CD14-positive monocyte (primary cell): ENCODE data around the gene SPNS3. TPM values are rescaled to one million over a fixed set of nuclear protein-coding genes. Genes with fewer than 3 reads are reported as not detected.

Source experiments
- DNase-seq, 3 donors: peaks; one replicate each; pipeline ENCODE4 v3.0.0-alpha.2; 2011 to 2022
- H2AFZ ChIP-seq: 2 replicates; pipeline ENCODE4 v1.6.0; 2012; ENCODE audit warnings: mild to moderate bottlenecking, low read depth, low read length, inconsistent platforms; ENCODE audit not compliant: insufficient read depth, poor library complexity, severe bottlenecking
- H3K27ac ChIP-seq, 2 donors: 1 replicate in 1 of 2; 2 replicates in 1 of 2; pipeline ENCODE4 v1.5.1; 2012 to 2013; ENCODE audit warnings: low read length in 2 of 2, control low read depth in 1 of 2, inconsistent platforms in 1 of 2, low read depth in 1 of 2, mild to moderate bottlenecking in 1 of 2
- H3K27me3 ChIP-seq, 2 donors: one replicate each; pipeline versions ENCODE4 v1.6.0 to v1.6.1; 2011 to 2013; ENCODE audit warnings: low read length in 2 of 2; ENCODE audit not compliant: control insufficient read depth in 2 of 2, insufficient read depth in 2 of 2
- H3K36me3 ChIP-seq, 2 donors: replicated peaks in 1 of 2; 1 replicate in 1 of 2; 2 replicates in 1 of 2; pipeline versions ENCODE4 v1.5.1 to v1.6.1; 2012 to 2013; ENCODE audit warnings: low read length in 2 of 2, control low read depth in 1 of 2, inconsistent platforms in 1 of 2, mild to moderate bottlenecking in 1 of 2; ENCODE audit not compliant: insufficient read depth in 2 of 2, control insufficient read depth in 1 of 2
- H3K4me1 ChIP-seq, 2 donors: 1 replicate in 1 of 2; 2 replicates in 1 of 2; pipeline versions ENCODE4 v1.5.1 to v1.6.1; 2012 to 2013; ENCODE audit warnings: low read length in 2 of 2, control low read depth in 1 of 2, inconsistent platforms in 1 of 2, mild to moderate bottlenecking in 1 of 2, moderate library complexity in 1 of 2; ENCODE audit not compliant: insufficient read depth in 2 of 2, control insufficient read depth in 1 of 2
- H3K4me2 ChIP-seq: replicated peaks from 2 replicates; pipeline ENCODE3; 2012; ENCODE audit warnings: low read length, moderate library complexity, mild to moderate bottlenecking; ENCODE audit not compliant: poor library complexity, severe bottlenecking; ENCODE audit errors: extremely low read depth
- H3K4me3 ChIP-seq, 3 experiments: fragments of 200-600 bp in 1 of 3; sonication (generic) in 1 of 3; replicated peaks in 1 of 3; 1 replicate in 2 of 3; 2 replicates in 1 of 3; pipeline ENCODE4 v1.5.1; 2011 to 2013; ENCODE audit warnings: low read length in 3 of 3, mild to moderate bottlenecking in 3 of 3, control low read depth in 2 of 3, low read depth in 2 of 3, inconsistent platforms in 1 of 3, moderate library complexity in 1 of 3
- H3K79me2 ChIP-seq: 2 replicates; pipeline ENCODE4 v1.6.0; 2012; ENCODE audit warnings: mild to moderate bottlenecking, control low read depth, inconsistent platforms, low read length, moderate library complexity; ENCODE audit not compliant: insufficient read depth
- H3K9ac ChIP-seq: 2 replicates; pipeline ENCODE4 v1.6.0; 2017; ENCODE audit warnings: low read length, mild to moderate bottlenecking; ENCODE audit not compliant: insufficient read depth, poor library complexity, severe bottlenecking
- H3K9me3 ChIP-seq, 2 donors: replicated peaks in 1 of 2; 1 replicate in 1 of 2; 2 replicates in 1 of 2; pipeline versions ENCODE4 v1.5.1 to v1.6.1; 2012 to 2013; ENCODE audit warnings: low read length in 2 of 2, control low read depth in 1 of 2; ENCODE audit not compliant: control insufficient read depth in 1 of 2, insufficient read depth in 1 of 2
- H4K20me1 ChIP-seq: 2 replicates; pipeline ENCODE4 v1.6.0; 2012; ENCODE audit warnings: mild to moderate bottlenecking, low read length, control low read depth, moderate library complexity; ENCODE audit not compliant: insufficient read depth
- H3K27ac Mint-ChIP-seq, 7 donors: one replicate each; pipeline ENCODE4 v1.8.0; 2020; ENCODE audit warnings: mild to moderate bottlenecking in 7 of 7, mixed read lengths in 7 of 7, moderate library complexity in 6 of 7, inconsistent platforms in 2 of 7
- H3K27me3 Mint-ChIP-seq, 3 donors: one replicate each; pipeline ENCODE4 v1.8.0; 2021 to 2022; ENCODE audit warnings: low read depth in 3 of 3, mild to moderate bottlenecking in 3 of 3, mixed read lengths in 3 of 3, moderate library complexity in 3 of 3, inconsistent platforms in 1 of 3
- H3K36me3 Mint-ChIP-seq, 2 donors: one replicate each; pipeline ENCODE4 v1.8.0; 2020; ENCODE audit warnings: mixed read lengths in 2 of 2, inconsistent platforms in 1 of 2, mild to moderate bottlenecking in 1 of 2
- H3K4me1 Mint-ChIP-seq: one replicate; pipeline ENCODE4 v1.8.0; 2020; ENCODE audit warnings: mild to moderate bottlenecking, mixed read lengths
- H3K4me3 Mint-ChIP-seq, 2 donors: one replicate each; pipeline ENCODE4 v1.8.0; 2020; ENCODE audit warnings: mild to moderate bottlenecking in 2 of 2, mixed read lengths in 2 of 2, moderate library complexity in 1 of 2
- H3K9me3 Mint-ChIP-seq, 7 donors: one replicate each; pipeline ENCODE4 v1.8.0; 2020 to 2022; ENCODE audit warnings: mixed read lengths in 7 of 7, mild to moderate bottlenecking in 6 of 7, moderate library complexity in 6 of 7, inconsistent platforms in 2 of 7
- CTCF ChIP-seq: fragments of 200-600 bp; IDR thresholded peaks from one replicate; pipeline ENCODE4 v1.8.0; 2022; ENCODE audit warnings: antibody characterized with exemption, mild to moderate bottlenecking
- WGBS: methylation state at CpG from one replicate; pipeline ENCODE4 v1.1.5; 2013; ENCODE audit warnings: missing lambda C conversion rate; ENCODE audit not compliant: insufficient coverage; 5-methylcytosine and 5-hydroxymethylcytosine counted together
- intact Hi-C, 2 donors: fragments of 100-400 bp; cut with micrococcal nuclease; formaldehyde crosslinking; loops; one replicate each; pipeline versions ENCODE4 v1.15.0 to v1.15.1; 2023
- polyA plus RNA-seq, 3 donors: library from polyadenylated mRNA; depleted of rRNA in 1 of 3; unstranded in 2 of 3; stranded (reverse) in 1 of 3; fragments of 300-500 nt in 2 of 3; fragments of >200 nt in 1 of 3; fragmentation: Illumina TruSeq in 2 of 3; gene quantifications; 1 replicate in 2 of 3; 2 replicates in 1 of 3; pipeline ENCODE4 v1.2.3, GENCODE V29; 2012 to 2021

Gene SPNS3
- polyA plus RNA-seq, 3 donors: 2.3 to 5.7 (median 4.5) TPM

- 98% methylated on average over 25 of the region's 31 CpGs for WGBS
- H3K4me3 Mint-ChIP-seq: no peak overlapping the region
- Histone ChIP-seq H4K20me1 (no peaks in the 10 kb centered on the region), H3K36me3 (no peaks in the 10 kb centered on the region), H3K79me2 (no peaks in the 10 kb centered on the region), H3K9ac (no peak overlapping the region), H3K4me3 (no peak overlapping the region), H2AFZ (no peak overlapping the region), H3K4me2 (no peak overlapping the region), H3K27ac (no peak overlapping the region), H3K9me3 (no peaks in the 10 kb centered on the region), H3K27me3 (no peaks in the 10 kb centered on the region), H3K4me1 (peaks cover 20 to 22% of the 10 kb centered on the region in 2 donors)
- H3K9me3 Mint-ChIP-seq: no peaks in the 10 kb centered on the region
- no peak for DNase-seq
- intact Hi-C loops: no loop called here
- no peak for TF ChIP-seq CTCF
- H3K27ac Mint-ChIP-seq: no peak overlapping the region
- H3K4me1 Mint-ChIP-seq: peaks cover 28% of the 10 kb centered on the region
- no peaks in the 10 kb centered on the region for H3K36me3 Mint-ChIP-seq
- H3K27me3 Mint-ChIP-seq: peaks cover 9 to 18% (median 10%) of the 10 kb centered on the region in 3 donors
Observed at GRCh38 chr17:4512156-4513112, 78.7 kb downstream of the SPNS3 start.

- H3K4me3 Mint-ChIP-seq: no peak overlapping the region
- Histone ChIP-seq H3K27me3 (no peaks in the 10 kb centered on the region), H4K20me1 (no peaks in the 10 kb centered on the region), H3K27ac (no peak overlapping the region), H3K4me2 (no peak overlapping the region), H3K4me3 (no peak overlapping the region), H3K79me2 (no peaks in the 10 kb centered on the region), H3K9ac (no peak overlapping the region), H3K9me3 (no peaks in the 10 kb centered on the region), H3K4me1 (peaks cover 20 to 22% of the 10 kb centered on the region in 2 donors), H2AFZ (no peak overlapping the region), H3K36me3 (no peaks in the 10 kb centered on the region)
- no peak for TF ChIP-seq CTCF
- intact Hi-C loops: no loop called here
- H3K9me3 Mint-ChIP-seq: peaks cover 0 to 3% (median 0%) of the 10 kb centered on the region in 7 donors
- H3K4me1 Mint-ChIP-seq: peaks cover 32% of the 10 kb centered on the region
- no peaks in the 10 kb centered on the region for H3K36me3 Mint-ChIP-seq
- H3K27me3 Mint-ChIP-seq: peaks cover 6 to 16% (median 10%) of the 10 kb centered on the region in 3 donors
- 89% methylated on average over 18 of the region's 24 CpGs for WGBS
- DNase-seq: no peak
- H3K27ac Mint-ChIP-seq: no peak overlapping the region
Observed at GRCh38 chr17:4513113-4514032, 79.6 kb downstream of the SPNS3 start.
